GM15510 (cell line): ENCODE results near the gene DISC1.

Source experiments
- POLR2A ChIP-seq: IDR thresholded peaks from 3 replicates; pipeline ENCODE4 v1.6.1; 2011; ENCODE audit warnings: borderline replicate concordance; ENCODE audit not compliant: insufficient read length; ENCODE audit errors: extremely low read depth

The DISC1 gene

GRCh38 chr1:232046451-232047306, 420.1 kb downstream of the DISC1 start:
- no peak for TF ChIP-seq POLR2A

DNA sequence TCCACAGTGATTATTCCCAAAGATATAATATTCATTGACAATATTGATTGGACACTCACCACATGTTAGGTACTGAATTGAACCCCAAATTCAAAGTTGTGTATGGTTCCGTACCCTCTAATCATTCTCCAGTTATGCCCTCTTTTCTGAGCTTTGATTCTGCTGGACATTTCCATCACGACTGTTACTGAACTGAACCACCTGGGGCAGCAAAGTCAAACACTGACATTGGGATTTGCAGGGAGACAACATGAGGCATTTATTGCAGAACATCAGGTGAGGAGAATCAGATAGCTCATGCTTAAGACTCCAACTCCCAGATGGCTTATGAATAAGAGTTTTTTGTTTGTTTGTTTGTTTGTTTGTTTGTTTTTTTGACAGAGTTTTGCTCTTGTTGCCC, 420.9 kb downstream of the DISC1 start:
- TF ChIP-seq POLR2A = no peak

DNA sequence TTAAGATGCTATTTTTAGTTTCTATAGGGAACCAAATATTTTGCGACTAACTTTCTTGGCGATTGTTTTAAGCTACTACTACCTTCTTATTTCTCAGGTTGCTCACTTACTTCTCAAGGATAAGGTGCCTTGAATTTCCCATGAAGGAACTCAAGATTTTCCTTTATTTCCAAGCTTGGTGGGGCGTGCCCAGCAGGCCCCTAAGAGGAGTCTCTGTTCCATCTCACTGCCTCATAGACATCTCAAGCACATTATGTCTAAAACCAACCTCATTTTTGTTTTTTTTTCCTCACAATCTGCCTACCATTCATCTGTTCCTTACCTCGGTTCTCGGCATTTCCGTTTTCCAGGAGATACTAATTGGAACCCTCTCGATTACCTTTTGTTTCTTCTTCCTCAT, 421.9 kb downstream of the DISC1 start:
- no peak for TF ChIP-seq POLR2A

- TF ChIP-seq POLR2A = no peak
These were observed 422.7 kb downstream of the DISC1 start for GRCh38 chr1:232049335-232049734.

DNA sequence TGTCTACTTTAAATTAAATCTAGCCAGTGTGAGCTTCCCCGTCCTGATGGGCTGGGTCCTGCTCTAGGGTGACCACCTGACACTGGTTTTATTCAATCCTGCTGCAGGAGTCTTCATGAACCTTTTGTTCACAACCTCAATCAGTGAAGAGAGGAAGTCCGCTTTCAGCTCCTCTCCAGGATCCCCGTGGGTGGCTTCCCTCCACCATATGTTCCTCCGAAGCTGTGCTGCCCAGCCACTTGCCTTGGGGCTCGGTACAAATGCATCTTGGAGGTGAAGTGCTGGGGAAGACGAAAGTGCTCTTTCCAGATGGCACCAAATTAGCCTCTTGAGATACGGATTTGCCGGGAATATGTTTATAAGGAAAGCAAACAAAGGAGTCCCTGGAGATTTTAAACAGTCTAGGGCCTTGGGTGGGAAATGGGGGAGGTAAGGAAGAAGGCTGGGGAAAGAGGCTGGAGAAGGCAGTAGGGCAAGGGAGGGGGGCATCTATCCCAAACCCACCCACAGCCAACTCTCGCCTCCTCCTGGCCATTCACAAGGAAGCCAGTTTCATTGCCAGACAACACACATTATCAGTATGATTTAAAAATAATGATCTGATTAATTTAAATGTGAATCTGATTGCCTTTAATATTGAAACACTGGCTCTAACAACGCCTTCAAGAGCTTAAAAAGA, 430.8 kb downstream of the DISC1 start:
- no peak for TF ChIP-seq POLR2A

GRCh38 chr1:232057896-232058274, 431.3 kb downstream of the DISC1 start:
- no peak for TF ChIP-seq POLR2A

DNA sequence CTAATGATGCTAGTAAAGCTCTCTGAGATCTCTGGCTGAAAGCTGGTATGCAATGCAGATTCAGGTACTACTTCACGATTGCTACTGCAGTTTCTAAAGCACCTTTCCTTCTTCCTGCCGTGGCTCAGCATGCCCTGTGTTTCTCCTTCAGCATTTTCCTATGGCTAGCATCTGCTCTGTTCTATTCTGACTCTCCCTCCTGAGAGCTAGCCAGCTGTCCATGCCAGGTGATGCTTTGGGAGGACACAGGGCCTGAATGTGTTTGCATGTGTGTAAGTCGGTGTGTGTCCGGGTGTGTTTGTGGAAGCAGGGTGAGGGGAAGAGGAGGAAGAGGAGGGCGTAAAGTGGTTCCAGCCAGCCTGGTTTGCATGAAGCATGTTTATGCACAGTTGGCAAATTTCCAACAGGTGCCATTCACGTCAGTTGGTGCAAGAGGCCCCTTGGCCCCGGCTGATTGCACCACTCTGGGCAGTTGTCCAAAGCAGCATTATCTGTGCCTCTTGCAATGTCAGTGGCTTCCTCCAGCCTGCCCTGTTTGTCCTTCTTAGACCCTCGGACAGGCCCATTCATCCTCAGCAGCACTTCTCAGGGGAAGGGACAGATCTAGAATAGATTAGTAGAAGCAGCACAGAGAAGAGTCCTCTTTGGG, 433.3 kb downstream of the DISC1 start:
- TF ChIP-seq POLR2A = no peak

GRCh38 chr1:232062967-232063366, 436.4 kb downstream of the DISC1 start:
- no peak for TF ChIP-seq POLR2A

GRCh38 chr1:232066521-232066920, 439.9 kb downstream of the DISC1 start:
- TF ChIP-seq POLR2A = no peak

- no peak for TF ChIP-seq POLR2A
These were observed 447.7 kb downstream of the DISC1 start for GRCh38 chr1:232074265-232074664.

- TF ChIP-seq POLR2A = no peak
These were observed 451.2 kb downstream of the DISC1 start for GRCh38 chr1:232077809-232078208.

- no peak for TF ChIP-seq POLR2A
These were observed 458.1 kb downstream of the DISC1 start for GRCh38 chr1:232084584-232085223.

- TF ChIP-seq POLR2A = no peak
These were observed 464.2 kb downstream of the DISC1 start for GRCh38 chr1:232090816-232091215.
